GM23338 (cell line): Measurements from ENCODE around the gene EYA4. TPM values are rescaled to one million over a fixed set of nuclear protein-coding genes. Genes with fewer than 3 reads are reported as not detected.

ENCODE experiments used
- CREB1 ChIP-seq: fragments of 250-450 bp; sonication (Bioruptor Pico); IDR thresholded peaks from 2 replicates; pipeline ENCODE4 v1.5.0; 2020; ENCODE audit warnings: low read depth, mild to moderate bottlenecking, moderate library complexity
- ETS1 ChIP-seq: IDR thresholded peaks from 2 replicates; pipeline ENCODE4 v1.6.1; 2016; ENCODE audit warnings: antibody characterized with exemption
- EZH2 ChIP-seq: fragments of 200-600 bp; sonication (generic); IDR thresholded peaks from one replicate; pipeline ENCODE4 v1.8.0; 2017; ENCODE audit warnings: antibody characterized with exemption, mild to moderate bottlenecking, low read depth; ENCODE audit not compliant: unreplicated experiment
- NANOG ChIP-seq: IDR thresholded peaks from 2 replicates; pipeline ENCODE4 v1.6.1; 2016; ENCODE audit warnings: antibody characterized with exemption, borderline replicate concordance
- POLR2AphosphoS5 ChIP-seq: IDR thresholded peaks from 2 replicates; pipeline ENCODE4 v1.6.1; 2016; ENCODE audit warnings: antibody characterized with exemption, low read depth
- STAT1 ChIP-seq: IDR thresholded peaks from one replicate; pipeline ENCODE4 v1.6.1; 2016; ENCODE audit warnings: antibody characterized with exemption; ENCODE audit not compliant: unreplicated experiment
- polyA plus RNA-seq: library from polyadenylated mRNA; unstranded; fragments of >200 nt; fragmentation: Nextera tagmentation; extraction: Ambion mirVana; gene quantifications from 2 replicates; pipeline ENCODE4 v1.2.1, GENCODE V29; 2016
- total RNA-seq: library from RNA; depleted of rRNA; stranded (reverse); fragments of >200 nt; shearing (Covaris generic); gene quantifications from 2 replicates; pipeline ENCODE4 v1.2.3, GENCODE V29; 2014
- TF ChIP-seq, protein P1 (sequence below): fragments of 250-450 bp; sonication (Bioruptor Pico); IDR thresholded peaks from 2 replicates; pipeline ENCODE4 v1.5.0; 2020; ENCODE audit warnings: mild to moderate bottlenecking, moderate library complexity
- TF ChIP-seq, protein P2 (sequence below), 2 experiments: fragments of 200-600 bp in 1 of 2; sonication (generic) in 1 of 2; conservative IDR thresholded peaks; 2 replicates each; pipeline versions ENCODE4 v1.5.1 to v1.6.1; 2016 to 2017; ENCODE audit warnings: antibody characterized with exemption in 2 of 2, low read depth in 2 of 2, mild to moderate bottlenecking in 2 of 2, moderate library complexity in 1 of 2

EYA4 gene
- total and polyA plus RNA-seq, 2 experiments from 2014 or later, result 0.05 to 0.21 TPM

GRCh38 chr6:133259561-133259960 lies 18.4 kb downstream of the EYA4 start (continued):
- TF ChIP-seq, protein P1, sequence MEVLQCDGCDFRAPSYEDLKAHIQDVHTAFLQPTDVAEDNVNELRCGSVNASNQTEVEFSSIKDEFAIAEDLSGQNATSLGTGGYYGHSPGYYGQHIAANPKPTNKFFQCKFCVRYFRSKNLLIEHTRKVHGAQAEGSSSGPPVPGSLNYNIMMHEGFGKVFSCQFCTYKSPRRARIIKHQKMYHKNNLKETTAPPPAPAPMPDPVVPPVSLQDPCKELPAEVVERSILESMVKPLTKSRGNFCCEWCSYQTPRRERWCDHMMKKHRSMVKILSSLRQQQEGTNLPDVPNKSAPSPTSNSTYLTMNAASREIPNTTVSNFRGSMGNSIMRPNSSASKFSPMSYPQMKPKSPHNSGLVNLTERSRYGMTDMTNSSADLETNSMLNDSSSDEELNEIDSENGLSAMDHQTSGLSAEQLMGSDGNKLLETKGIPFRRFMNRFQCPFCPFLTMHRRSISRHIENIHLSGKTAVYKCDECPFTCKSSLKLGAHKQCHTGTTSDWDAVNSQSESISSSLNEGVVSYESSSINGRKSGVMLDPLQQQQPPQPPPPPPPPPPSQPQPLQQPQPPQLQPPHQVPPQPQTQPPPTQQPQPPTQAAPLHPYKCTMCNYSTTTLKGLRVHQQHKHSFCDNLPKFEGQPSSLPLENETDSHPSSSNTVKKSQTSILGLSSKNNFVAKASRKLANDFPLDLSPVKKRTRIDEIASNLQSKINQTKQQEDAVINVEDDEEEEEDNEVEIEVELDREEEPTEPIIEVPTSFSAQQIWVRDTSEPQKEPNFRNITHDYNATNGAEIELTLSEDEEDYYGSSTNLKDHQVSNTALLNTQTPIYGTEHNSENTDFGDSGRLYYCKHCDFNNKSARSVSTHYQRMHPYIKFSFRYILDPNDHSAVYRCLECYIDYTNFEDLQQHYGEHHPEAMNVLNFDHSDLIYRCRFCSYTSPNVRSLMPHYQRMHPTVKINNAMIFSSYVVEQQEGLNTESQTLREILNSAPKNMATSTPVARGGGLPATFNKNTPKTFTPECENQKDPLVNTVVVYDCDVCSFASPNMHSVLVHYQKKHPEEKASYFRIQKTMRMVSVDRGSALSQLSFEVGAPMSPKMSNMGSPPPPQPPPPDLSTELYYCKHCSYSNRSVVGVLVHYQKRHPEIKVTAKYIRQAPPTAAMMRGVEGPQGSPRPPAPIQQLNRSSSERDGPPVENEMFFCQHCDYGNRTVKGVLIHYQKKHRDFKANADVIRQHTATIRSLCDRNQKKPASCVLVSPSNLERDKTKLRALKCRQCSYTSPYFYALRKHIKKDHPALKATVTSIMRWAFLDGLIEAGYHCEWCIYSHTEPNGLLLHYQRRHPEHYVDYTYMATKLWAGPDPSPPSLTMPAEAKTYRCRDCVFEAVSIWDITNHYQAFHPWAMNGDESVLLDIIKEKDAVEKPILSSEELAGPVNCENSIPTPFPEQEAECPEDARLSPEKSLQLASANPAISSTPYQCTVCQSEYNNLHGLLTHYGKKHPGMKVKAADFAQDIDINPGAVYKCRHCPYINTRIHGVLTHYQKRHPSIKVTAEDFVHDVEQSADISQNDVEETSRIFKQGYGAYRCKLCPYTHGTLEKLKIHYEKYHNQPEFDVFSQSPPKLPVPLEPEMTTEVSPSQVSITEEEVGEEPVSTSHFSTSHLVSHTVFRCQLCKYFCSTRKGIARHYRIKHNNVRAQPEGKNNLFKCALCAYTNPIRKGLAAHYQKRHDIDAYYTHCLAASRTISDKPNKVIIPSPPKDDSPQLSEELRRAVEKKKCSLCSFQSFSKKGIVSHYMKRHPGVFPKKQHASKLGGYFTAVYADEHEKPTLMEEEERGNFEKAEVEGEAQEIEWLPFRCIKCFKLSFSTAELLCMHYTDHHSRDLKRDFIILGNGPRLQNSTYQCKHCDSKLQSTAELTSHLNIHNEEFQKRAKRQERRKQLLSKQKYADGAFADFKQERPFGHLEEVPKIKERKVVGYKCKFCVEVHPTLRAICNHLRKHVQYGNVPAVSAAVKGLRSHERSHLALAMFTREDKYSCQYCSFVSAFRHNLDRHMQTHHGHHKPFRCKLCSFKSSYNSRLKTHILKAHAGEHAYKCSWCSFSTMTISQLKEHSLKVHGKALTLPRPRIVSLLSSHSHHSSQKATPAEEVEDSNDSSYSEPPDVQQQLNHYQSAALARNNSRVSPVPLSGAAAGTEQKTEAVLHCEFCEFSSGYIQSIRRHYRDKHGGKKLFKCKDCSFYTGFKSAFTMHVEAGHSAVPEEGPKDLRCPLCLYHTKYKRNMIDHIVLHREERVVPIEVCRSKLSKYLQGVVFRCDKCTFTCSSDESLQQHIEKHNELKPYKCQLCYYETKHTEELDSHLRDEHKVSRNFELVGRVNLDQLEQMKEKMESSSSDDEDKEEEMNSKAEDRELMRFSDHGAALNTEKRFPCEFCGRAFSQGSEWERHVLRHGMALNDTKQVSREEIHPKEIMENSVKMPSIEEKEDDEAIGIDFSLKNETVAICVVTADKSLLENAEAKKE (CRISPR knock-in tag), result no peak
- no peak for TF ChIP-seq STAT1
- no peak for TF ChIP-seq CREB1 (CRISPR knock-in tag)
- no peak for TF ChIP-seq ETS1
- no peak for TF ChIP-seq NANOG
- TF ChIP-seq, protein P2, sequence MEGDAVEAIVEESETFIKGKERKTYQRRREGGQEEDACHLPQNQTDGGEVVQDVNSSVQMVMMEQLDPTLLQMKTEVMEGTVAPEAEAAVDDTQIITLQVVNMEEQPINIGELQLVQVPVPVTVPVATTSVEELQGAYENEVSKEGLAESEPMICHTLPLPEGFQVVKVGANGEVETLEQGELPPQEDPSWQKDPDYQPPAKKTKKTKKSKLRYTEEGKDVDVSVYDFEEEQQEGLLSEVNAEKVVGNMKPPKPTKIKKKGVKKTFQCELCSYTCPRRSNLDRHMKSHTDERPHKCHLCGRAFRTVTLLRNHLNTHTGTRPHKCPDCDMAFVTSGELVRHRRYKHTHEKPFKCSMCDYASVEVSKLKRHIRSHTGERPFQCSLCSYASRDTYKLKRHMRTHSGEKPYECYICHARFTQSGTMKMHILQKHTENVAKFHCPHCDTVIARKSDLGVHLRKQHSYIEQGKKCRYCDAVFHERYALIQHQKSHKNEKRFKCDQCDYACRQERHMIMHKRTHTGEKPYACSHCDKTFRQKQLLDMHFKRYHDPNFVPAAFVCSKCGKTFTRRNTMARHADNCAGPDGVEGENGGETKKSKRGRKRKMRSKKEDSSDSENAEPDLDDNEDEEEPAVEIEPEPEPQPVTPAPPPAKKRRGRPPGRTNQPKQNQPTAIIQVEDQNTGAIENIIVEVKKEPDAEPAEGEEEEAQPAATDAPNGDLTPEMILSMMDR (conservative IDR thresholded peaks at IDR 0.05; ENCODE audit: low read depth in 2 of 2), result no peak
- TF ChIP-seq EZH2, result no peak
- no peak for TF ChIP-seq POLR2AphosphoS5
